Muscle of arm (tissue), 14 donors: ENCODE measurements around the gene CHST3. TPM values are rescaled to one million over a fixed set of nuclear protein-coding genes. Genes with fewer than 3 reads are reported as not detected.
A peak's percentile ranks its signal among the peaks of the same experiment; 100 is the strongest.
"Not testable (repeated sequence)": the region's sequence is repeated elsewhere in the genome, so short reads cannot be mapped to it uniquely, and the experiment has no call there.

Experiments used
- DNase-seq: peaks from one replicate; pipeline ENCODE4 v3.0.0-alpha.2; 2013
- long read RNA-seq, 11 donors: transcript quantifications; one replicate each; lab custom pipeline, GENCODE V29; 2026
- polyA plus RNA-seq, 12 donors: library from polyadenylated mRNA; unstranded; fragments of 120-200 nt; gene quantifications; one replicate each; pipeline ENCODE4 v1.2.1, GENCODE V29; 2013; ENCODE audit not compliant: insufficient read length in 12 of 12

CHST3 gene, protein sequence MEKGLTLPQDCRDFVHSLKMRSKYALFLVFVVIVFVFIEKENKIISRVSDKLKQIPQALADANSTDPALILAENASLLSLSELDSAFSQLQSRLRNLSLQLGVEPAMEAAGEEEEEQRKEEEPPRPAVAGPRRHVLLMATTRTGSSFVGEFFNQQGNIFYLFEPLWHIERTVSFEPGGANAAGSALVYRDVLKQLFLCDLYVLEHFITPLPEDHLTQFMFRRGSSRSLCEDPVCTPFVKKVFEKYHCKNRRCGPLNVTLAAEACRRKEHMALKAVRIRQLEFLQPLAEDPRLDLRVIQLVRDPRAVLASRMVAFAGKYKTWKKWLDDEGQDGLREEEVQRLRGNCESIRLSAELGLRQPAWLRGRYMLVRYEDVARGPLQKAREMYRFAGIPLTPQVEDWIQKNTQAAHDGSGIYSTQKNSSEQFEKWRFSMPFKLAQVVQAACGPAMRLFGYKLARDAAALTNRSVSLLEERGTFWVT
- 10 to 100 TPM; 11.2 to 59.4 (median 14.0) TPM for polyA plus RNA-seq
- long read RNA-seq, donor 1 = 0 reads
- long read RNA-seq, donor 2, full-length matches to known transcripts = 3 of 3 reads
- long read RNA-seq, donor 2, partial matches to known transcripts = 0 of 3 reads
- long read RNA-seq, donor 2, other reads (novel, unspliced or antisense) = 0 of 3 reads
- long read RNA-seq, donor 3, full-length matches to known transcripts = 2 of 2 reads
- long read RNA-seq, donor 3, partial matches to known transcripts = 0 of 2 reads
- long read RNA-seq, donor 3, other reads (novel, unspliced or antisense) = 0 of 2 reads
- long read RNA-seq, donor 4, full-length matches to known transcripts = 1 of 6 reads
- long read RNA-seq, donor 4, partial matches to known transcripts = 5 of 6 reads
- long read RNA-seq, donor 4, other reads (novel, unspliced or antisense) = 0 of 6 reads
- long read RNA-seq, donor 5 = 0 reads
- long read RNA-seq, donor 6, full-length matches to known transcripts = 5 of 19 reads
- long read RNA-seq, donor 6, partial matches to known transcripts = 14 of 19 reads
- long read RNA-seq, donor 6, other reads (novel, unspliced or antisense) = 0 of 19 reads
- long read RNA-seq, donor 7, full-length matches to known transcripts = 3 of 3 reads
- long read RNA-seq, donor 7, partial matches to known transcripts = 0 of 3 reads
- long read RNA-seq, donor 7, other reads (novel, unspliced or antisense) = 0 of 3 reads
- long read RNA-seq, donor 8, full-length matches to known transcripts = 4 of 4 reads
- long read RNA-seq, donor 8, partial matches to known transcripts = 0 of 4 reads
- long read RNA-seq, donor 8, other reads (novel, unspliced or antisense) = 0 of 4 reads
- long read RNA-seq, donor 9, full-length matches to known transcripts = 2 of 2 reads
- long read RNA-seq, donor 9, partial matches to known transcripts = 0 of 2 reads
- long read RNA-seq, donor 9, other reads (novel, unspliced or antisense) = 0 of 2 reads
- long read RNA-seq, donor 10, full-length matches to known transcripts = 5 of 5 reads
- long read RNA-seq, donor 10, partial matches to known transcripts = 0 of 5 reads
- long read RNA-seq, donor 10, other reads (novel, unspliced or antisense) = 0 of 5 reads
- long read RNA-seq, donor 11, full-length matches to known transcripts = 2 of 2 reads
- long read RNA-seq, donor 11, partial matches to known transcripts = 0 of 2 reads
- long read RNA-seq, donor 11, other reads (novel, unspliced or antisense) = 0 of 2 reads

DNA sequence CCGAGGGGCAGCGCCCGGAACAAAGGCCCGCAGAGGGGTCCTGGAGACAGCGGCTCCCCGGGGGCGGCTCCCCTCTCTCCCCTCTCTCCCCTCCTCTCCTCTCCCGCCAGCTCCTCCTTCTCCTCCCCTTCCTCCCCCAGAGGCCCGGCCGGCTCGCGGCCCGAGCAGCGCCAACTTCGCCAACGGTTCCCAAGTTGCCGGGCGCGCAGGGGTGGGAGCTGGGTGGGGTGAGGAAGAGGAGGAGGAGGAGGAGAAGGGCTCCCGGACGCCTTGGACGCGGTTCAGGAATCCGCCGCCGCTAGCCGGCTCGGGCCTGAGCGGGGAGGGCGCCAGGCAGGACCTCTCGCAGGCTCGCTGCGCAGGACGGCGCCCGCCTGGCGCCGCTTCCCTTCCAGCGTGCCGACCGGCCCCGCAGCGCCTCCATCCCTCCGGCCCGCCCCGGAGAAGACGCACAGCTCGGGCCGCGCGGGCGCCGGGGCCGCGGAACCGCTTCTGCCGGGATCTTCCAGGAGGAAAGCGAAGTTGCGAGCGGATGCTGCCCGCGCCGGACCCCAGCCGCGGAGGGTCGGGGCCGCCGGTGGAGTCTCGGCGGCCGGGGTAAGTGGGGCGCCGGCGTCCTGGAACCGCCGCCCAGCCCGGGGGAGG, at the start of gene CHST3:
TSS of gene CHST3 (plus strand) at position 298 of the 645 bp plus-strand sequence. CDS start 41,448 bp downstream, outside the sequence.
- DNase-seq = peak; percentile 65

DNA sequence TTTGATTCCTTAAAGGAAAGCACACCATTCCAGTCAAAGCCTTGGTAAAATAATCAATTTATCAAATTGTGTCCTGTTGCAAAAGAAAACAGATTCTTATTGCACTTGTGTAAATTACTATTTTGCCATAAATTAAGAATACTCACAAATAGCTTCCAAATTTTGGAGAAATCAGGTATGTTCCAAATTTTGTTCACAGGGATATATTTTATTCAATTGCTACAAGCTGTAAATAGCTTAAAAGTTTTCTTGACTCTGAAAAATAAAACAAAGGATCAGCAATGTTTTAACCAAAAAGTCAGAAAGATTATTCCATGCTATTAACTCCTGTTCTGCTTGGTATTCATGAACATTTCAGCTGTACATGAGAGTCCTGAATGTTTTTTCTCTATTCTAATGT, 47.4 kb upstream of the CHST3 start:
- DNase-seq = no peak

DNA sequence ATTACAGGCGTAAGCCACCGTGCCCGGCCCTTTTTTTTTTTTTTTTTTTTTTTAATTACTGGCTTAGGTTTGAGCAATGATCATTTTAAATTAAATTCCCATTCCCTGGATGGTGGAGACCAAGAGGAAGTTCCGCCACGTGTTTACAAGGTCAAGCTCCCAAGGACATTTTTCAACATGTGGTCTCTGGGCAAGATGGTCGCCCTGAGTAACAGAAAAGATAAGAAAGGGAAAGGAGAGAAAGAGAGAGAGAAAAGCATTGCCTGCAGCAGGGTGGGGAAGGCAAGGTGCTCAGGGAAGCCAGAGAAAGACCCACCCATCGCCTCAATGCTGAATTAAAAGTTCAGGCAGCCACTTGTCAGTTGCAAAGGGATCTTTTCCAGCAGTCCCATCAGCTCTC, 45.2 kb upstream of the CHST3 start:
- DNase-seq = no peak

DNA sequence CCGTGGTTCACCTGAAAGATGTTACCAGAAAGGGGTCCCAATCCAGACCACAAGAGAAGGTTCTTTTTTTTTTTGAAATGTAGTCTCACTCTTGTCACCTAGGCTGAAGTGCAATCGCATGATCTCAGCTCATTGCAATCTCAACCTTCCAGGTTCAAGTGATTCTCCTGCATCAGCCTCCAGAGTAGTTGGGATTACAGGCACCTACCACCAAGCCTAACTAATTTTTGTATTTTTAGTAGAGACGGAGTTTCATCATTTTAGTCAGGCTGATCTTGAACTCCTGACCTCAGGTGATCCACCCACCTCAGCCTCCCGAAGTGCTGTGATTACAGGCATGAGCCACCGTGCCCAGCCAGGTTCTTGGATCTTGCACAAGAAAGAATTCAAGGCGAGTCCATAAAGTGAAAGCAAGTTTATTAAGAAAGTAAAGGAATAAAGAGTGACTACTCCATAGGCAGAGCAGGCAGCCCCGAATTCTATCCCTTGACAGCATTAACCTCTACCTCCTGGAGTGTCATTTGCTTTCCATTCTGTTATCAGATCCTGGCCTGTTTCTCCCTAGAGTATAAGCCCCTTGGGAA, 44.1 kb upstream of the CHST3 start:
- not testable (repeated sequence) for DNase-seq

DNA sequence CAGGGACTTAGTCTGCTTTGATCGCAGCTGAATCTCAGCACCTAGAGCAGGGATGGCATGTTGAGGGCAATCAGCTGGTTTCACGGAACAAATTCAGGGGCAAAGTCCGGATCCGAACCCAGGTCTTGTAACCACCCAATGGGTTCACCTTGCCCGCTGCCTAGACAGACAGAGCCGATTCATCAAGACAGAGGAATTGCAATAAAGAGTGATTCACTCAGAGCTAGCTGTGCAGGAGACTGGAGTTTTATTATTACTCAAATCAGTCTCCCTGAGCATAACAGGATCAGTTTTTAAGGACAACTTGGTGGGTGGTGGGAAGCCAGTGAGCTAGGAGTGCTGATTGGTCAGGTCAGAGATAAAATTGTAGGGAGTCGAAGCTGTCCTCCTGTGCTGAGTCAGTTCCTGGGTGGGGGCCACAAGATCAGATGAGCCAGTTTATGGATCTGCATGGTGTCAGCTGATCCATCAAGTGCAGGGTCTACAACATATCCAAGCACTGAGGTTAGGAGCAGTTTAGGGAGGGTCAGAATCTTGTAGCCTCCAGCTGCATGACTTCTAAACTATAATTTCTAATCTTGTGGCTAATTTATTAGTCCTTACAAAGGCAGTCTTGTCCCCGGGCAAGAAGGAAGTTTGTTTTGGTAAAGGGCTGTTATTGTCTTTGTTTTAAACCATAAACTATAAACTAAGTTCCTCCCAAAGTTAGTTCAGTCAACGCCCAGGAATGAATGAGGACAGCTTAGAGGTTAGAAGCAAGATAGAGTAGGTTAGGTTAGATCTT, 43.5 kb upstream of the CHST3 start:
- DNase-seq = no peak

DNA sequence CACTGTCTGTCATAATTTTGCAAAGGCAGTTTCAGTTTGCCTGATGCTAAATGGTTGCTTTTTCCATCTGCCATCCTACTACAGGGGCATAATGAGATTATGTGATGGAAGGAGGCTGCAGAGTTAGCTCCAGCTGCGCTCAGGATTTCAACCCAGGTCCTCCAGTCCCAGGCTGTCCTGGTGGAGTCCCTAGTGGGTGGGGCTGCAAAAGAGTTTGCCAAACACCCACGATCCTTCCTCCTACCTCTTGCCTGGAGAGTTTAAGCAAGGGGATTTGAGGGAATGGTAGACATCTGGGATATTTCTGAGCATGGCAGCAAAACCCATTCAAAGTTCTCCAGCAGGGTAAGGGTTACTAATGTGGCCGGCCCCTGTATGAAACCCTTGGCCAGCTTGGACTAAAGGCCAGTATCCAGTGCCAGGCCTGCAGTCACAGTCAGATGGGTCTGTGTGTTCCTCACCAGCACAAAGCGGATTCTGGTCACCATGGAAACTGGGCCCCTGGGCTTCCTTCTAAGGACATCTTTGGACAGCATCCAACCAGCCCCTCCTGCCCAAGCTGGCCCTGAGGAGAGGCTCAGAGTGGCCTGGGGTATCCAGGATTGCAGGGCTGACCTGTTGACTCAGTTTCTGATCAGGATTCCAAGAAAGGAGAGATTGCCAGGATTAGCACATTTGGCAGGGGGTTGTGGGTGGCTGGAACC, 42.7 kb upstream of the CHST3 start:
- DNase-seq = peak; percentile 82

DNA sequence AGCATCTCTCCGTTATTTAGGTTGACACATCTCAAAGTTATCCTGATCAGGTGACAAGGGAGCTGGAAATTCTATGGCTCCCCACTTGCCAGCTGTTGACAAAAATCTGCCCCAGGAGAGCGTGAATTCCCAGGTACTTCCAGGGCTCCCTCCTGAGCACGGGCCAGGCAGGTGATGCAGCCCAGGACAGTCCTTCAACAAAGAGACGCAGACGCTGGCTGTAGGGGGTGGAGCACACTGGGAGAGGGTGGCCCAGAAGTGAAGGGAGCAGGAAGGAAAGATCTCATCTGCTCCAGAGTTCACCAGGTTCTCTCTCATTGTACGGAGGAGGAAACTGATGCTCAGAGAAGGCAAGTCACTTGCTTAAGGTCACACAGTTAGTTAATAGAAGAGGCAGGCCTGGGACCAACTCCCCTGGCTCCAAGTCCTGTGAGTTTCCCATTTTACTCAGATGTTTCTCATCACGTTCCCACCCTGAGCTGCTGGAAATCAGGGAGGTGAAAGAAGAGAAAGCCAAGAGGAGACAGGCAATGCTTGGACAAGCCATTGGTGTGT, 41.0 kb upstream of the CHST3 start:
- DNase-seq = no peak

DNA sequence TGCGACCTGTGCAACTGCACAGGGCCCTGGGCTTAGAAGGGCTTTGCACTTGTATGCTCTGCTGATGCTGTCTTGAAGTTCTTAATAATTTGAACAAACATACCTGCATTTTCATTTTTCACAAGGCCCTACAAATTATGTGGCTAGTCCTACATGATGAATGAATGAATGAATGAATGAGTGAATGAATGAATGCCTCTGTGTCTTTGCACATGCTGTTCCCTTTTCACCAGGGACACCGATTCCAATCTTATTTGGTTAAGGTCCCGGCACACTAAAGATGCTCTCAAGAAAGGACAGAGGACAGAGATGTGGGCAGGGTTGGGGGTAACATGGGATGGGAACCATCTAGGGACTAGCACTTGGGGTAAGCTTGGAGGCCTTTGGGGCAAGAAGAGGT, 39.4 kb upstream of the CHST3 start:
- DNase-seq = no peak

DNA sequence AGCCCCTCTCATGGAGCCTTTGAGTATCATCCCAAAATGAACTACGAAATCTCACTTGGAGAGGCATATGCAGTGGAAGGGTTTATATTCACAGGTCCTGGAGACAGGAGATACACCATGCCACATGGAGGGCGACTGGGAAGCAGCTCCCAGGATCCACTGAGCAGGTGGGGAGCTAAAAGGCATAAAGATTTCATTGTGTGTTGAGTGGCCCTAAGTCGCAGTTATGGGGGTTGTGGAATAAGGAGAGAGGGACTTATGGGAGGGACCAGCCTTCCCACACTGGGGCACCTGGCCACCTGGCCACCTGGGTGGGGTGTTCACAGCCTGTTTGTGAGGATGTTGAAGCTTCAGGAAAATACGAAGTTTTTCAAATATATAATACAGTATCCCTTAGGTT, 37.0 kb upstream of the CHST3 start:
- DNase-seq = no peak

DNA sequence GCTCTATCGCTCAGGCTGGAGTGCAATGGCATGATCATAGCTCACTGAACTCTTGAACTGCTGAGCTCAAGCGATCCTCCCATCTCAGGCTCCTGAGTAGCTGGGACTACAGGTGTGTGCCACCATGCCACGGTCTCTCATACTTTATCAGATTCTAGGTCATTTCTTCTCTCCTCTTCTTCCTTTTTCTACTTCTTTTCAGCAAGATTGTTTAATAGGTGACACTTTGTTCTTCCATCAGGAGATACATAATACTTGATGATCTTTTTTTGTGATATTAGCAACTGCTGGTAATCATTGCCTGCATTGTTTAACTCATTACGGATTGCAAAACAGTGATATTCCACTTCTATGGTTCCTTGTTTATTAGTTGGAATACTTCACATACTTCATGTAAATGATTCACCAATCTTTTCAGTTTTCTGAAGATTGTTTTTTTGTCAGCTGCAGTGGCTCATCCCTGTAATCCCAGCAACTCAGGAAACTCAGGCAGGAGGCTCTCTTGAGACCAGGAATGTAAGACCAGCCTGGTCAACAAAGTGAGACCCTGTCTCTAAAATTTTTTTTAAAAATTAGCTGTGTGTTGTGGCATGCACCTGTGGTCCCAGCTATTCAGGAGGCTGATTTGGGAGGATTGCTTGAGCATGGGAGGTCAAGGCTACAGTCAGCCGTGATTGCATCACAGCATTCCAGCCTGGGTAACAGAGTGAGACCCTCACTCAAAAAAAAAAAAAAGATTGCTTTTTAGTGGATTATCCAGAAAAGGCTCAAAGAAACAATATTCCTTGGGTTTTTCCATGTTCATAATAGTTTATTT, 36.2 kb upstream of the CHST3 start:
- no peak for DNase-seq

DNA sequence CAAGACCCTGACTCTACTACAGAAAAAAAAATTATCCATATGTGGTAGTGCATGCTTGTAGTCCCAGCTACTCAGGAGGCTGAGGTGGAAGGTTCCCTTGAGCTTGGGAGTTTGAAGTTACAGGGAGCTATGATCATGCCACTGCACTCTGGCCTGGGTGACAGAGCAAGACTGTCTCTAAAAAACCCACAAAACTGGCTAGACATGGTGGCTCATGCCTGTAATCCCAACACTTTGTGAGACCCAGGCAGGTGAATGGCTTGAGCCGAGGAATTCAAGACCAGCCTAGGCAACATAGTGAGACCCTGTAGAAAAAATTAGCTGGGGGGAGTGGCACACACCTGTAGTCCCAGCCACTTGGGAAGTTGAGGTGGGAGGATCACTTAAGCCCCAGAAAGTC, 32.9 kb upstream of the CHST3 start:
- no peak for DNase-seq

DNA sequence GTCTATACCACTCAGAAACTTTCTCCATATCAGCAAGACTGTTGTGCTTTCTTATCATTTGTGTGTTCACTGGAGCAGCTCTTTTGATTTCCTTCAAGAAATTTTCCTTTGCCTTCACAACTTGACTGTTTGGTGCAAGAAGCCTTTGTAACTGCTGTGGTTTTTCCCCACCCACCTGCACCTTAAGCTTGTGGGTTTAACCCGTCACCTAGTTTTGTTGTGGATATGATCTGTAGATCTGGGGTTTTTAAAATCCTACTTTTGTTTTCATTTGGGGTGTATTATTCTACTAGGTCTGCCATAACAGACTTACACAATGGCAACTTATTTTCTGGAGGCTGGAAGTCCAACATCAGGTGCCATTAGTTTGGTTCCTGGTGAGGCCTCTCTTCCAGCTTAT, 30.5 kb upstream of the CHST3 start:
- DNase-seq = no peak

DNA sequence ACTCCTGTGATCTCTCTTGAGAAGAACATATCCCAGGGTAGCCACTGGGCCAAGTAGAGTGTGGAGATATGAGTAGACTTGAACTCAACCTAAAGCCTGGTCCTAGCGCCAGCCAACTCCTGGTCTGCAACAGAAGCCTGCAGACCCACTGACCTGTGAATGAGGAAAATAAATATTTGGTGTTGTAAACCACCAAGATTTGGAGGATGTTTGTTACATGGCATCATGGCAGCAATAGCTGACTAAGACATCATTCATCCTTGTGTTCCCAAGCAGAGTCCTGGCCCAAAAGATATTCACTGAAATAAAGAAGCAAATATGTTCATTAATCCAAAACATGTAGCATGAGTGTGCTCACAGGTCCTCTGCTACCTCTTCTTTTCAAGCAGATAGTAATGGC, 26.0 kb upstream of the CHST3 start:
- no peak for DNase-seq

DNA sequence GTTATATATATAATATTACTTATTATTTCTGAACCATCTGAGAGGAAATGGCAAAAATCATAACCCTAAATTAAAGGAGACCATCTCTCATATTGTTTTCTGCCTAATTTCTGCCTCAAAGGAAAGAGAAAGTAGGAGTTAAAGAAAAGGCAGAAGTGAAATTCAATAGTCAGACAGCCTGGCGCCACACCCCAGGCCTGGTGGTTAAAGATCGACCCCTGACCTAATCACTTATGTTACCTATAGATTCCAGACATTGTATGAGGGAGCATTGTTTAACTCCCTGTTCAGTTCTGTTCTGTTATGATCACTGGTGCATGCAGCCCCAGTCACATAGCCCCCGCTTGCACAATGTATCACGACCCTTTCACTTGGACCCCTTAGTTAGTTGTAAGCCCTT, 24.9 kb upstream of the CHST3 start:
- DNase-seq = no peak

DNA sequence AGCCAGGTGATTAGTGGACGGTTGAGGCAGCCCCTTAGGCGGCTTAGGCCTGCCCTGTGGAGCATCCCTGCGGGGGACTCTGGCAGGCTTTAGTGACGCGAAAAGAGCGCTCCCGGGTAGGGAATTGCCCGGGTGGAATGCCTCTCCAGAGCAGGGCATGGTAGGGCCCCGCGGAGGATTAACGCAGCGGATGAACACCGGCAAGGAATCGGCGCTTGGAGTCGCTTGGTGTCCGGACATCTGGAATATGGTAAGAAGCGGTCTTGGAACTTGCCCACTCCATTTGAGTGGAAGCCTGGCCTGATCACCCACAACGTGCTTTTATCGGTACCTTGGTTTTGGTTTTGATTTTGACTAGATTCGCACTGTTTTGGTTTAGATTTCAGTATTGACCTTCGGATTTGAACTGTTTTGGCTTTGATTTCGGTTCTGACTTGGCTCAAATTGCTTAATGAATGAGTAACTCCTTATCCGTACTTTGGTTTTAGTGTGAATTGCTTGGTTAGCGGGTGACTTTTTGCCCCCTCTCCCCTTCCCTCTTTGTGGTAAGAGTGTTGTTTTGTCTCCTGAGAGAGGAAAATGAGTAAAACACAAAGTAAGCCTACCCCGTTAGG, 24.2 kb upstream of the CHST3 start:
- no peak for DNase-seq

DNA sequence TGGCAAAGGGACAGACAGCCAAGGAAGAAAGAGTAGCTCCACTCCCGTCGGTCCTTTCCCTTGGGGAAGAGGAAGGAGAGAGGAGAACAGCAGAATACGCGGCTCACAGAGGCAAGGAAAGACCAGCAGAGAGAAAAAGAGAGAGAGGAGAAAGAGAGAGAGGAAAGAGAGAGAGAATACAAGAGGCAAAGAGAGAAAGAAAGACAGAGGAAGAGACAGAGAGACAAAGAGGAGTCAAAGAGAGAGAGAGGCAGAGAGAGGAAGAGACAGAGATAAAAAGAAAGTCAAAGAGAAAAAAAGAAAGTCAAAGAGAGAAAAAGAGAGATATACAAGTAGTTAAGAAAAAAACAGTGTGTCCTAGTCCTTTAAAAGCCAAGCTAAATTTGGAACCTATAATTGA, 23.4 kb upstream of the CHST3 start:
- no peak for DNase-seq

DNA sequence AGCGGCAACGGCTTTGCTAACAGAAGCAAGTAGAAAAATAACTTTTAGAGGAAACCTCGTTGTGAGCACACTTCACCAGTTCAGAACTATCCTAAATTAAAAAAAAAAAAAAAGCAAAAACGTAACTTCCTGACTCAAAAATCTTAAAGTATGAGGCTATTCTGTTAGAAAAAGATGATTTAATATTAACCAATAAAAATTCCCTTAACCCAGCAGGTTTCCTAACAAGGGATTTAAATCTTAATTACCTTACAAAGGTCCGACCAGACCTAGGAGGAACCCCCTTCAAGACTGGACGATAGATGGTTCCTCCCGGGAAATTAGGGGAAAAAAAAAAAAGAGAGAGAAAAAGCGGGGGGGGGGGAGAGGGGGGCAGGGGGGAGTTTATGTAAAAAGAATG, 22.9 kb upstream of the CHST3 start:
- no peak for DNase-seq
